ENCODE measurements around the gene ZSWIM9.
"Not testable (repeated sequence)": the region's sequence is repeated elsewhere in the genome, so short reads cannot be mapped to it uniquely, and the experiment has no call there.

GRCh38 chr19:48241771-48242170, 71.3 kb downstream of the ZSWIM9 start:
- TF ChIP-seq POLR2AphosphoS5, POLR2A (IDR thresholded peaks at IDR 0.05; ENCODE audit: low read depth, low read length): not testable (repeated sequence)
